DND-41 (cell line): Measurements from ENCODE around the gene GLT8D2.

Experiments used
- ATAC-seq: fragments of 200-7000 bp; cut with Tn5 transposase; 3 replicates; pipeline ENCODE4 v1.9.1; 2021; ENCODE audit warnings: low read depth; ENCODE audit not compliant: insufficient read depth
- DNase-seq: peaks from one replicate; pipeline ENCODE4 v3.0.0-alpha.2; 2020
- H2AFZ ChIP-seq: 2 replicates; pipeline ENCODE4 v1.6.0; 2012; ENCODE audit warnings: low read depth, low read length
- H3K27ac ChIP-seq: 2 replicates; pipeline ENCODE4 v1.5.1; 2012; ENCODE audit warnings: low read length, inconsistent platforms
- H3K27me3 ChIP-seq: fragments of 200-600 bp; sonication (generic); 2 replicates; pipeline ENCODE4 v1.6.0; 2012; ENCODE audit warnings: low read length, mild to moderate bottlenecking, inconsistent platforms; ENCODE audit not compliant: insufficient read depth, poor library complexity
- H3K36me3 ChIP-seq: 2 replicates; pipeline ENCODE4 v1.5.1; 2012; ENCODE audit warnings: low read length, inconsistent platforms; ENCODE audit not compliant: insufficient read depth
- H3K4me1 ChIP-seq: 2 replicates; pipeline ENCODE4 v1.5.1; 2012; ENCODE audit warnings: mild to moderate bottlenecking, low read length; ENCODE audit not compliant: insufficient read depth
- H3K4me2 ChIP-seq: 2 replicates; pipeline ENCODE4 v1.6.0; 2012; ENCODE audit warnings: mild to moderate bottlenecking, moderate library complexity, low read length, inconsistent platforms; ENCODE audit not compliant: insufficient read depth
- H3K4me3 ChIP-seq, 2 experiments: fragments of 200-600 bp in 1 of 2; shearing (Covaris generic) in 1 of 2; 2 replicates each; pipeline ENCODE4 v1.5.1; 2012 to 2016; ENCODE audit warnings: inconsistent platforms in 2 of 2, low read length in 2 of 2, mild to moderate bottlenecking in 2 of 2, low read depth in 1 of 2, moderate library complexity in 1 of 2
- H3K79me2 ChIP-seq: 2 replicates; pipeline ENCODE4 v1.6.0; 2012; ENCODE audit warnings: low read length, inconsistent platforms; ENCODE audit not compliant: insufficient read depth
- H3K9ac ChIP-seq: 2 replicates; pipeline ENCODE4 v1.6.0; 2012; ENCODE audit warnings: low read depth, mild to moderate bottlenecking, inconsistent platforms, low read length, moderate library complexity
- H3K9me3 ChIP-seq: 2 replicates; pipeline ENCODE4 v1.5.1; 2012; ENCODE audit warnings: low read length, moderate library complexity, mild to moderate bottlenecking, inconsistent platforms; ENCODE audit not compliant: insufficient read depth, severe bottlenecking
- H4K20me1 ChIP-seq: 2 replicates; pipeline ENCODE4 v1.6.0; 2012; ENCODE audit warnings: low read length; ENCODE audit not compliant: insufficient read depth
- CTCF ChIP-seq: IDR thresholded peaks from 2 replicates; pipeline ENCODE4 v1.5.1; 2012; ENCODE audit warnings: borderline replicate concordance, low read length, moderate library complexity, mild to moderate bottlenecking; ENCODE audit not compliant: poor library complexity, severe bottlenecking; ENCODE audit errors: extremely low read depth
- EZH2 ChIP-seq: IDR thresholded peaks from 3 replicates; pipeline ENCODE4 v1.6.1; 2012; ENCODE audit warnings: borderline replicate concordance, low read depth, mild to moderate bottlenecking, moderate library complexity, low read length, inconsistent platforms; ENCODE audit not compliant: severe bottlenecking

Gene GLT8D2

GRCh38 chr12:103952497-103952896 is 97.5 kb downstream of the GLT8D2 start:
- no peak overlapping the region for H3K9ac ChIP-seq
- H3K27me3 ChIP-seq, result no peaks in the 10 kb centered on the region
- H3K4me1 ChIP-seq, result peaks cover 32% of the 10 kb centered on the region
- no peak overlapping the region for H3K4me3 ChIP-seq
- ATAC-seq (no peak), DNase-seq (no peak)
- peaks cover 74% of the 10 kb centered on the region for H3K36me3 ChIP-seq
- no peaks in the 10 kb centered on the region for H4K20me1 ChIP-seq
- H2AFZ ChIP-seq, result no peak overlapping the region
- no peak for TF ChIP-seq CTCF
- no peak for TF ChIP-seq EZH2
- H3K27ac ChIP-seq, result no peak overlapping the region
- H3K4me2 ChIP-seq, result no peak overlapping the region
- no peaks in the 10 kb centered on the region for H3K9me3 ChIP-seq
- peaks cover 49% of the 10 kb centered on the region for H3K79me2 ChIP-seq

GRCh38 chr12:103948746-103949406 is 101.1 kb downstream of the GLT8D2 start:
- TF ChIP-seq EZH2, result no peak
- no peak overlapping the region for H3K4me3 ChIP-seq
- peaks cover 19% of the 10 kb centered on the region; the same call in 1 of the 2 replicates for H3K79me2 ChIP-seq
- H3K9me3 ChIP-seq, result no peaks in the 10 kb centered on the region
- H3K4me1 ChIP-seq, result 0 out of 2 replicates have a peak, but pooled peaks cover 7% of the 10 kb centered on the region
- no peak overlapping the region for H3K9ac ChIP-seq
- H3K4me2 ChIP-seq, result no peak overlapping the region
- H3K36me3 ChIP-seq, result peaks cover 96% of the 10 kb centered on the region
- no peak overlapping the region for H2AFZ ChIP-seq
- no peaks in the 10 kb centered on the region for H3K27me3 ChIP-seq
- no peak overlapping the region for H3K27ac ChIP-seq
- no peak for DNase-seq
- 0 out of 3 replicates have a peak, but pooled peaks have one; percentile 15 for ATAC-seq
- H4K20me1 ChIP-seq, result no peaks in the 10 kb centered on the region

GRCh38 chr12:103947871-103948555 is 102.0 kb downstream of the GLT8D2 start:
- Histone ChIP-seq H3K79me2 (peaks cover 10% of the 10 kb centered on the region; the same call in 1 of the 2 replicates), H3K9me3 (no peaks in the 10 kb centered on the region), H3K27me3 (no peaks in the 10 kb centered on the region), H3K4me3 (no peak overlapping the region), H3K36me3 (peaks cover 95% of the 10 kb centered on the region), H2AFZ (no peak overlapping the region), H3K4me2 (no peak overlapping the region), H3K27ac (no peak overlapping the region), H3K9ac (no peak overlapping the region), H3K4me1 (no peaks in the 10 kb centered on the region), H4K20me1 (no peaks in the 10 kb centered on the region)
- DNase-seq (no peak), ATAC-seq (no peak)
- no peak for TF ChIP-seq CTCF
- no peak for TF ChIP-seq EZH2

- ATAC-seq (no peak), DNase-seq (no peak)
- Histone ChIP-seq H4K20me1 (no peaks in the 10 kb centered on the region), H3K79me2 (no peaks in the 10 kb centered on the region; the same call in 1 of the 2 replicates), H3K4me2 (no peak overlapping the region), H3K4me3 (no peak overlapping the region), H2AFZ (no peak overlapping the region), H3K27ac (no peak overlapping the region), H3K27me3 (no peaks in the 10 kb centered on the region), H3K9me3 (no peaks in the 10 kb centered on the region), H3K4me1 (no peaks in the 10 kb centered on the region), H3K36me3 (peaks cover 95% of the 10 kb centered on the region), H3K9ac (no peak overlapping the region)
- TF ChIP-seq CTCF, result no peak
- TF ChIP-seq EZH2, result no peak
These were observed 105.0 kb downstream of the GLT8D2 start for GRCh38 chr12:103944964-103945363.
